B cell (primary cell): ENCODE data around the gene SMIM20. TPM values are rescaled to one million over a fixed set of nuclear protein-coding genes. Genes with fewer than 3 reads are reported as not detected.

Source experiments
- ATAC-seq: fragments of 200-7000 bp; cut with Tn5 transposase; one replicate; pipeline ENCODE4 v1.10.0; 2021; ENCODE audit warnings: low read depth, mild to moderate bottlenecking, moderate number of reproducible peaks, moderate library complexity
- CTCF ChIA-PET: fragments of 350-600 bp; sonication (Branson Sonifier 250); formaldehyde crosslinking; loops from one replicate; lab custom pipeline; 2021; ENCODE audit warnings: antibody characterized with exemption, inconsistent platforms; lab: Charles Lee
- POLR2A ChIA-PET: fragments of 350-600 bp; sonication (Branson Sonifier 250); formaldehyde crosslinking; loops from one replicate; lab custom pipeline; 2021; ENCODE audit warnings: antibody characterized with exemption; lab: Charles Lee
- DNase-seq: peaks from one replicate; pipeline ENCODE4 v3.0.0; 2013
- H2AFZ ChIP-seq: 2 replicates; pipeline ENCODE4 v1.6.1; 2012; ENCODE audit warnings: mild to moderate bottlenecking, low read depth, low read length; ENCODE audit not compliant: insufficient read depth, poor library complexity, severe bottlenecking
- H3K27ac ChIP-seq, 2 donors: 1 replicate in 1 of 2; 2 replicates in 1 of 2; pipeline ENCODE4 v1.5.1; 2012 to 2013; ENCODE audit warnings: low read length in 2 of 2, mild to moderate bottlenecking in 2 of 2, moderate library complexity in 1 of 2
- H3K27me3 ChIP-seq, 4 experiments: fragments of 200-600 bp in 1 of 4; sonication (generic) in 1 of 4; replicated peaks in 1 of 4; 1 replicate in 2 of 4; 2 replicates in 2 of 4; pipeline versions ENCODE4 v1.6.1 to v1.7.0; 2013 to 2016; ENCODE audit warnings: low read length in 3 of 4, mild to moderate bottlenecking in 2 of 4, mixed read lengths in 1 of 4, moderate library complexity in 1 of 4; ENCODE audit not compliant: insufficient read depth in 4 of 4, control insufficient read depth in 3 of 4; ENCODE audit errors: control extremely low read depth in 1 of 4
- H3K36me3 ChIP-seq, 2 experiments: replicated peaks in 1 of 2; 1 replicate in 1 of 2; 2 replicates in 1 of 2; pipeline versions ENCODE4 v1.6.1 to v1.7.1; 2013; ENCODE audit warnings: low read length in 1 of 2; ENCODE audit not compliant: insufficient read depth in 2 of 2, control insufficient read depth in 1 of 2; ENCODE audit errors: control extremely low read depth in 1 of 2, extremely low read depth in 1 of 2
- H3K4me1 ChIP-seq, 2 donors: fragments of 200-600 bp in 1 of 2; sonication (generic) in 1 of 2; 1 replicate in 1 of 2; 2 replicates in 1 of 2; pipeline versions ENCODE4 v1.5.1 to v1.6.1; 2013 to 2017; ENCODE audit warnings: low read length in 2 of 2; ENCODE audit not compliant: control insufficient read depth in 2 of 2, insufficient read depth in 2 of 2
- H3K4me2 ChIP-seq: replicated peaks from 2 replicates; pipeline ENCODE3; 2012; ENCODE audit warnings: mild to moderate bottlenecking, low read depth, low read length; ENCODE audit not compliant: poor library complexity, severe bottlenecking
- H3K4me3 ChIP-seq, 5 experiments: fragments of 200-600 bp in 1 of 5; sonication (generic) in 1 of 5; 1 replicate in 3 of 5; 2 replicates in 2 of 5; pipeline versions ENCODE4 v1.5.1 to v1.7.0; 2011 to 2016; ENCODE audit warnings: low read length in 4 of 5, mild to moderate bottlenecking in 4 of 5, low read depth in 2 of 5, control low read depth in 1 of 5, moderate library complexity in 1 of 5; ENCODE audit not compliant: insufficient read depth in 1 of 5; ENCODE audit errors: control extremely low read depth in 1 of 5, extremely low read depth in 1 of 5
- H3K79me2 ChIP-seq: fragments of 200-600 bp; sonication (generic); one replicate; pipeline ENCODE4 v1.6.0; 2016; ENCODE audit warnings: low read length; ENCODE audit not compliant: control insufficient read depth, insufficient read depth
- H3K9ac ChIP-seq: fragments of 200-600 bp; sonication (generic); 2 replicates; pipeline ENCODE4 v1.6.1; 2017; ENCODE audit warnings: mild to moderate bottlenecking, low read length, moderate library complexity
- H3K9me3 ChIP-seq, 3 donors: one replicate each; pipeline versions ENCODE4 v1.6.1 to v1.7.1; 2013; ENCODE audit warnings: low read length in 2 of 3; ENCODE audit not compliant: control insufficient read depth in 2 of 3, insufficient read depth in 1 of 3; ENCODE audit errors: control extremely low read depth in 1 of 3
- H4K20me1 ChIP-seq: 2 replicates; pipeline ENCODE4 v1.6.0; 2012; ENCODE audit warnings: mild to moderate bottlenecking, low read length; ENCODE audit not compliant: insufficient read depth, control insufficient read depth, poor library complexity, severe bottlenecking
- H3K27ac Mint-ChIP-seq: one replicate; pipeline ENCODE4 v1.8.0; 2021; ENCODE audit warnings: mixed read lengths
- H3K27me3 Mint-ChIP-seq: one replicate; pipeline ENCODE4 v1.8.0; 2021; ENCODE audit warnings: mixed read lengths
- H3K4me1 Mint-ChIP-seq: one replicate; pipeline ENCODE4 v1.8.0; 2021; ENCODE audit warnings: mixed read lengths
- H3K4me3 Mint-ChIP-seq: one replicate; pipeline ENCODE4 v1.8.0; 2021; ENCODE audit warnings: mixed read lengths
- H3K9me3 Mint-ChIP-seq: one replicate; pipeline ENCODE4 v1.8.0; 2022; ENCODE audit warnings: mixed read lengths; ENCODE audit not compliant: insufficient read depth
- CTCF ChIP-seq: fragments of 200-600 bp; IDR thresholded peaks from one replicate; pipeline ENCODE4 v1.8.0; 2022; ENCODE audit warnings: antibody characterized with exemption, mild to moderate bottlenecking
- EZH2 ChIP-seq: IDR thresholded peaks from 2 replicates; pipeline ENCODE4 v1.6.1; 2012; ENCODE audit warnings: borderline replicate concordance, low read depth, mild to moderate bottlenecking, moderate library complexity, low read length; ENCODE audit not compliant: insufficient read depth, poor library complexity, severe bottlenecking
- WGBS: methylation state at CpG from one replicate; pipeline ENCODE4 v1.1.5; 2013; ENCODE audit warnings: missing lambda C conversion rate; ENCODE audit not compliant: insufficient coverage; 5-methylcytosine and 5-hydroxymethylcytosine counted together
- intact Hi-C: fragments of 100-400 bp; cut with micrococcal nuclease; formaldehyde crosslinking; loops from one replicate; pipeline ENCODE4 v1.10.0; 2022
- polyA plus RNA-seq: library from polyadenylated mRNA; depleted of rRNA; stranded (reverse); fragments of >200 nt; gene quantifications from 2 replicates; pipeline ENCODE4 v1.2.3, GENCODE V29; 2012
- total RNA-seq, 2 donors: library from RNA; stranded (reverse); fragments of 120-200 nt in 1 of 2; gene quantifications; 1 replicate in 1 of 2; 2 replicates in 1 of 2; pipeline versions ENCODE4 v1.2.3 to v1.2.4, GENCODE V29; 2013 to 2022

SMIM20 gene
- total and polyA plus RNA-seq, 2 donors (not counting 1 experiment from before 2014, with no cell fraction given) = 12.6 to 20.2 TPM

- intact Hi-C loops = no loop called here
- no peaks in the 10 kb centered on the region for H3K36me3 ChIP-seq
- TF ChIP-seq EZH2 = no peak
- no peak for TF ChIP-seq CTCF
- no peaks in the 10 kb centered on the region for H3K9me3 Mint-ChIP-seq
- H3K4me3 Mint-ChIP-seq = peak overlapping the region; percentile 62
- peaks cover 22 to 30% of the 10 kb centered on the region in 2 donors for H3K4me1 ChIP-seq
- H3K4me2 ChIP-seq = peak overlapping the region; percentile 41
- ATAC-seq = no peak
- H3K9me3 ChIP-seq = no peaks in the 10 kb centered on the region
- no peak overlapping the region for H3K27ac ChIP-seq
- ChIA-PET POLR2A (no interaction called here), CTCF (interaction anchor here (1.3 kb wide), 1 partner anchor 127 kb away, joined by 10 read pairs; no protein-coding TSS in a partner anchor)
- H3K79me2 ChIP-seq = no peaks in the 10 kb centered on the region
- H3K4me1 Mint-ChIP-seq = peaks cover 27% of the 10 kb centered on the region
- H3K27me3 Mint-ChIP-seq = no peaks in the 10 kb centered on the region
- no peak for DNase-seq
- no peaks in the 10 kb centered on the region for H3K27me3 ChIP-seq
- H3K4me3 ChIP-seq = peak overlapping the region in 1 of 5 experiments; percentile 14
- H4K20me1 ChIP-seq = no peaks in the 10 kb centered on the region
- H2AFZ ChIP-seq = peak overlapping the region; percentile 35
- H3K27ac Mint-ChIP-seq = no peak overlapping the region
- 100% methylated on average over 3 of the region's 13 CpGs for WGBS
- peak overlapping the region; percentile 35 for H3K9ac ChIP-seq
Observed at GRCh38 chr4:25969374-25970155, 55.5 kb downstream of the SMIM20 start.

GRCh38 chr4:25970226-25970675 is 56.2 kb downstream of the SMIM20 start:
- peak overlapping the region; percentile 41 for H3K4me2 ChIP-seq

More at GRCh38 chr4:25970226-25970675, 56.2 kb downstream of the SMIM20 start:
- CTCF ChIA-PET = interaction anchor here (0.6 to 1.3 kb wide), 3 partner anchors 18 to 128 kb away, joined by 3 to 10 read pairs (median 4); no protein-coding TSS in a partner anchor
- Histone ChIP-seq H4K20me1 (no peaks in the 10 kb centered on the region), H3K9me3 (no peaks in the 10 kb centered on the region), H3K9ac (peak overlapping the region; percentile 35), H3K27me3 (no peaks in the 10 kb centered on the region), H3K4me1 (peaks cover 26 to 35% of the 10 kb centered on the region in 2 donors), H3K36me3 (no peaks in the 10 kb centered on the region), H2AFZ (peak overlapping the region; percentile 35), H3K4me3 (peak overlapping the region in 1 of 5 experiments; percentile 14), H3K79me2 (no peaks in the 10 kb centered on the region), H3K27ac (no peak overlapping the region)
- H3K4me1 Mint-ChIP-seq = peaks cover 34% of the 10 kb centered on the region
- no peaks in the 10 kb centered on the region for H3K9me3 Mint-ChIP-seq
- peak overlapping the region; percentile 12 for H3K27ac Mint-ChIP-seq
- DNase-seq (peak; percentile 74), ATAC-seq (peak; percentile 79)
- H3K4me3 Mint-ChIP-seq = peak overlapping the region; percentile 62
- WGBS = 33% methylated on average over 11 of the region's 13 CpGs
- POLR2A ChIA-PET = no interaction called here
- intact Hi-C loops = no loop called here
- no peak for TF ChIP-seq CTCF
- no peak for TF ChIP-seq EZH2
- no peaks in the 10 kb centered on the region for H3K27me3 Mint-ChIP-seq
